HepG2 (cell line): ENCODE results near the gene ZNF48.

ENCODE experiments used
- CTCF ChIP-seq: sonication (generic); formaldehyde crosslinking; IDR thresholded peaks from 2 replicates; pipeline ENCODE4 v1.5.0; 2020; ENCODE audit warnings: mild to moderate bottlenecking, missing genetic modification reagents, moderate library complexity
- FOXK2 ChIP-seq: fragments of 450-650 bp; IDR thresholded peaks from 2 replicates; pipeline ENCODE4 v1.6.1; 2016
- NFIC ChIP-seq: IDR thresholded peaks from 2 replicates; pipeline ENCODE4 v1.6.1; 2012; ENCODE audit warnings: mild to moderate bottlenecking, low read length, inconsistent platforms
- NR2C2 ChIP-seq: sonication (generic); formaldehyde crosslinking; IDR thresholded peaks from 2 replicates; pipeline ENCODE4 v1.4.0; 2020; ENCODE audit warnings: missing genetic modification reagents, mild to moderate bottlenecking, moderate library complexity, borderline replicate concordance
- RNF2 ChIP-seq: fragments of 450-650 bp; conservative IDR thresholded peaks from 2 replicates; pipeline ENCODE4 v1.6.1; 2016; ENCODE audit warnings: low read depth
- SNAPC2 ChIP-seq: sonication (generic); formaldehyde crosslinking; IDR thresholded peaks from 2 replicates; pipeline ENCODE4 v1.8.1; 2022; ENCODE audit warnings: mild to moderate bottlenecking, missing genetic modification reagents
- SOX6 ChIP-seq, 2 experiments: fragments of 450-650 bp in 1 of 2; sonication (generic) in 1 of 2; formaldehyde crosslinking in 1 of 2; IDR thresholded peaks; 2 replicates each; pipeline versions ENCODE4 v1.4.0 to v1.6.1; 2017 to 2020; ENCODE audit warnings: antibody characterized with exemption in 1 of 2, mild to moderate bottlenecking in 1 of 2, missing genetic modification reagents in 1 of 2
- TEAD3 ChIP-seq: optimal IDR thresholded peaks from 2 replicates; pipeline ENCODE3; 2016; ENCODE audit warnings: borderline replicate concordance
- ZBTB26 ChIP-seq: IDR thresholded peaks from 2 replicates; pipeline ENCODE4 v1.6.1; 2016; ENCODE audit warnings: missing compliant biosample characterization, missing genetic modification reagents, borderline replicate concordance

GRCh38 chr16:30429678-30430427 is 34.6 kb downstream of the ZNF48 start, which contains the start of gene DCTPP1:
- no peak for TF ChIP-seq SOX6 (IDR thresholded peaks at IDR 0.05)
- peak; percentile 72 for TF ChIP-seq SOX6 (CRISPR knock-in tag; IDR thresholded peaks at IDR 0.05)
- peak; percentile 71; the same call in 1 of the 2 replicates for TF ChIP-seq FOXK2
- TF ChIP-seq CTCF = peak; percentile 93
- TF ChIP-seq NR2C2 (CRISPR knock-in tag) = peak; percentile 30; the same call in 1 of the 2 replicates
- peak; percentile 75; the same call in 1 of the 2 replicates for TF ChIP-seq ZBTB26
- no peak; the same call in 1 of the 2 replicates for TF ChIP-seq RNF2
- peak; percentile 96 for TF ChIP-seq TEAD3
- no peak for TF ChIP-seq NFIC
- peak; percentile 98 for TF ChIP-seq SNAPC2 (CRISPR knock-in tag)
